SK-N-SH treated with all-trans-retinoic acid at 6 μM for 48 hours (cell line): ENCODE data around the gene FGF10.

Experiments
- ARNTL ChIP-seq: fragments of 450-650 bp; formaldehyde crosslinking; IDR thresholded peaks from 2 replicates; pipeline ENCODE4 v1.5.0; 2020; ENCODE audit warnings: low read depth, mild to moderate bottlenecking, moderate library complexity, borderline replicate concordance
- CSDC2 ChIP-seq: fragments of 250-450 bp; sonication (Bioruptor Pico); IDR thresholded peaks from 2 replicates; pipeline ENCODE4 v1.5.0; 2020; ENCODE audit warnings: mild to moderate bottlenecking, moderate library complexity
- GLIS3 ChIP-seq: fragments of 250-450 bp; sonication (Bioruptor Pico); IDR thresholded peaks from 2 replicates; pipeline ENCODE4 v1.5.0; 2020; ENCODE audit warnings: mild to moderate bottlenecking, moderate library complexity
- OSR1 ChIP-seq: fragments of 250-450 bp; sonication (Bioruptor Pico); IDR thresholded peaks from 2 replicates; pipeline ENCODE4 v1.8.0; 2022; ENCODE audit warnings: moderate library complexity, mild to moderate bottlenecking, inconsistent platforms
- PPARA ChIP-seq: fragments of 250-450 bp; sonication (Bioruptor Pico); IDR thresholded peaks from 2 replicates; pipeline ENCODE4 v1.5.0; 2020; ENCODE audit warnings: mild to moderate bottlenecking, borderline replicate concordance
- SNAI2 ChIP-seq: fragments of 250-450 bp; sonication (Bioruptor Pico); IDR thresholded peaks from 2 replicates; pipeline ENCODE4 v1.5.0; 2020; ENCODE audit warnings: mild to moderate bottlenecking, moderate library complexity
- ZFP30 ChIP-seq: fragments of 450-650 bp; formaldehyde crosslinking; IDR thresholded peaks from 2 replicates; pipeline ENCODE4 v1.5.0; 2022; ENCODE audit warnings: mild to moderate bottlenecking, moderate library complexity
- ZNF565 ChIP-seq: fragments of 450-650 bp; formaldehyde crosslinking; conservative IDR thresholded peaks from 2 replicates; pipeline ENCODE4 v1.5.0; 2020; ENCODE audit warnings: low read depth, mild to moderate bottlenecking, moderate library complexity
- ZNF8 ChIP-seq: fragments of 450-650 bp; formaldehyde crosslinking; IDR thresholded peaks from 2 replicates; pipeline ENCODE4 v1.5.0; 2020; ENCODE audit warnings: mild to moderate bottlenecking, moderate library complexity
- TF ChIP-seq, protein P1 (sequence below): fragments of 250-450 bp; sonication (Bioruptor Pico); IDR thresholded peaks from 2 replicates; pipeline ENCODE4 v1.5.1; 2021; ENCODE audit warnings: mild to moderate bottlenecking, moderate library complexity
- TF ChIP-seq, protein P2 (sequence below): fragments of 250-450 bp; sonication (Bioruptor Pico); IDR thresholded peaks from 2 replicates; pipeline ENCODE4 v1.8.0; 2020; ENCODE audit warnings: mild to moderate bottlenecking, moderate library complexity, borderline replicate concordance

DNA sequence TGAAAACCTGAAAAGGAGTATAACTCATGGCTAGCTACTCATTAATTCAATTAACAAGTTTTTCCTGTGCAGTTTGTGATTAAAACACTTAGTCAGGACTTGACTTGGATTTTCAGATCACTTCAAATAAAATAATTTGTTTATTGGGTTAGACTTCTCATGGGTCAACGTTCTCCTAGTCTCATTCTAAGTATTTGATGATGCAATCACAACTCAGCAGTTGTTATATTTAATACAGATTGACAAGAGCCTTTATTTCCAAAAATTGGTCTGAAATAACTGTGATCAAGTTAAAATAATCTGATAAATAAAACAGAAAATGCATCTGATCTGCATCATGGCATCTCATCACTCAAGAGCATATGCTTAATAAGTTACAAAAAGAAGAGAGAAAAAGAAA is 113.9 kb downstream of the FGF10 start:
- TF ChIP-seq PPARA, result no peak
- TF ChIP-seq, protein P1, sequence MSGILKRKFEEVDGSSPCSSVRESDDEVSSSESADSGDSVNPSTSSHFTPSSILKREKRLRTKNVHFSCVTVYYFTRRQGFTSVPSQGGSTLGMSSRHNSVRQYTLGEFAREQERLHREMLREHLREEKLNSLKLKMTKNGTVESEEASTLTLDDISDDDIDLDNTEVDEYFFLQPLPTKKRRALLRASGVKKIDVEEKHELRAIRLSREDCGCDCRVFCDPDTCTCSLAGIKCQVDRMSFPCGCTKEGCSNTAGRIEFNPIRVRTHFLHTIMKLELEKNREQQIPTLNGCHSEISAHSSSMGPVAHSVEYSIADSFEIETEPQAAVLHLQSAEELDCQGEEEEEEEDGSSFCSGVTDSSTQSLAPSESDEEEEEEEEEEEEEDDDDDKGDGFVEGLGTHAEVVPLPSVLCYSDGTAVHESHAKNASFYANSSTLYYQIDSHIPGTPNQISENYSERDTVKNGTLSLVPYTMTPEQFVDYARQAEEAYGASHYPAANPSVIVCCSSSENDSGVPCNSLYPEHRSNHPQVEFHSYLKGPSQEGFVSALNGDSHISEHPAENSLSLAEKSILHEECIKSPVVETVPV (CRISPR knock-in tag), result no peak
- no peak for TF ChIP-seq ZFP30 (CRISPR knock-in tag)
- TF ChIP-seq OSR1 (CRISPR knock-in tag), result no peak
- TF ChIP-seq ZNF565, result no peak
- no peak for TF ChIP-seq GLIS3 (CRISPR knock-in tag)
- no peak for TF ChIP-seq SNAI2
- TF ChIP-seq CSDC2, result no peak
- no peak for TF ChIP-seq ARNTL (CRISPR knock-in tag)
- no peak for TF ChIP-seq ZNF8 (CRISPR knock-in tag)
- TF ChIP-seq, protein P2, sequence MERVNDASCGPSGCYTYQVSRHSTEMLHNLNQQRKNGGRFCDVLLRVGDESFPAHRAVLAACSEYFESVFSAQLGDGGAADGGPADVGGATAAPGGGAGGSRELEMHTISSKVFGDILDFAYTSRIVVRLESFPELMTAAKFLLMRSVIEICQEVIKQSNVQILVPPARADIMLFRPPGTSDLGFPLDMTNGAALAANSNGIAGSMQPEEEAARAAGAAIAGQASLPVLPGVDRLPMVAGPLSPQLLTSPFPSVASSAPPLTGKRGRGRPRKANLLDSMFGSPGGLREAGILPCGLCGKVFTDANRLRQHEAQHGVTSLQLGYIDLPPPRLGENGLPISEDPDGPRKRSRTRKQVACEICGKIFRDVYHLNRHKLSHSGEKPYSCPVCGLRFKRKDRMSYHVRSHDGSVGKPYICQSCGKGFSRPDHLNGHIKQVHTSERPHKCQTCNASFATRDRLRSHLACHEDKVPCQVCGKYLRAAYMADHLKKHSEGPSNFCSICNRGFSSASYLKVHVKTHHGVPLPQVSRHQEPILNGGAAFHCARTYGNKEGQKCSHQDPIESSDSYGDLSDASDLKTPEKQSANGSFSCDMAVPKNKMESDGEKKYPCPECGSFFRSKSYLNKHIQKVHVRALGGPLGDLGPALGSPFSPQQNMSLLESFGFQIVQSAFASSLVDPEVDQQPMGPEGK (CRISPR knock-in tag), result no peak
